Endothelial cell (in vitro differentiated cells): ENCODE measurements around the gene KIAA1958. TPM values are rescaled to one million over a fixed set of nuclear protein-coding genes. Genes with fewer than 3 reads are reported as not detected.

Source experiments
- DNase-seq: peaks from one replicate; pipeline ENCODE4 v3.0.0; 2021; ENCODE audit warnings: low spot score
- H3K27ac Mint-ChIP-seq: one replicate; pipeline ENCODE4 v1.8.0; 2021; ENCODE audit warnings: mixed read lengths, inconsistent platforms; ENCODE audit not compliant: unreplicated experiment
- H3K27me3 Mint-ChIP-seq: one replicate; pipeline ENCODE4 v1.8.0; 2021; ENCODE audit warnings: mild to moderate bottlenecking, moderate library complexity, mixed read lengths, inconsistent platforms; ENCODE audit not compliant: unreplicated experiment
- H3K36me3 Mint-ChIP-seq: one replicate; pipeline ENCODE4 v1.8.0; 2021; ENCODE audit warnings: mild to moderate bottlenecking, low read depth, mixed read lengths, inconsistent platforms; ENCODE audit not compliant: unreplicated experiment
- H3K4me1 Mint-ChIP-seq: one replicate; pipeline ENCODE4 v1.8.0; 2021; ENCODE audit warnings: mild to moderate bottlenecking, mixed read lengths, inconsistent platforms; ENCODE audit not compliant: unreplicated experiment
- H3K4me3 Mint-ChIP-seq: one replicate; pipeline ENCODE4 v1.8.0; 2021; ENCODE audit warnings: mild to moderate bottlenecking, mixed read lengths, inconsistent platforms; ENCODE audit not compliant: unreplicated experiment
- H3K9me3 Mint-ChIP-seq: one replicate; pipeline ENCODE4 v1.8.0; 2021; ENCODE audit warnings: mixed read lengths, inconsistent platforms; ENCODE audit not compliant: unreplicated experiment
- CTCF ChIP-seq: fragments of 200-600 bp; sonication (generic); IDR thresholded peaks from one replicate; pipeline ENCODE4 v1.5.0; 2021; ENCODE audit warnings: antibody characterized with exemption; ENCODE audit not compliant: unreplicated experiment
- total RNA-seq: library from RNA; stranded (reverse); fragmentation: NEBNext Ultra II Directional; extraction: Animal tissue kit (Norgen Biotek cat#: 25700); gene quantifications from one replicate; pipeline ENCODE4 v1.2.1, GENCODE V29; 2021; ENCODE audit not compliant: unreplicated experiment

Gene KIAA1958
- total RNA-seq, 1 donor from 2014 or later, result 15.1 TPM

- no peak overlapping the region for H3K4me3 Mint-ChIP-seq
- H3K4me1 Mint-ChIP-seq, result no peaks in the 10 kb centered on the region
- no peaks in the 10 kb centered on the region for H3K9me3 Mint-ChIP-seq
- TF ChIP-seq CTCF, result no peak
- H3K27ac Mint-ChIP-seq, result no peak overlapping the region
- no peaks in the 10 kb centered on the region for H3K27me3 Mint-ChIP-seq
- H3K36me3 Mint-ChIP-seq, result no peaks in the 10 kb centered on the region
- no peak for DNase-seq
Measured at GRCh38 chr9:112447283-112447761, 39.3 kb upstream of the KIAA1958 start.

- Mint-ChIP-seq H3K27ac (no peak overlapping the region), H3K36me3 (no peaks in the 10 kb centered on the region), H3K9me3 (no peaks in the 10 kb centered on the region), H3K4me1 (no peaks in the 10 kb centered on the region), H3K4me3 (no peak overlapping the region), H3K27me3 (no peaks in the 10 kb centered on the region)
- no peak for TF ChIP-seq CTCF
- no peak for DNase-seq
Measured at GRCh38 chr9:112462855-112463254, 23.8 kb upstream of the KIAA1958 start.

GRCh38 chr9:112465352-112465751 is 21.3 kb upstream of the KIAA1958 start:
- peaks cover 4% of the 10 kb centered on the region for H3K4me1 Mint-ChIP-seq
- H3K4me3 Mint-ChIP-seq, result no peak overlapping the region
- no peaks in the 10 kb centered on the region for H3K9me3 Mint-ChIP-seq
- TF ChIP-seq CTCF, result no peak
- H3K27ac Mint-ChIP-seq, result no peak overlapping the region
- no peaks in the 10 kb centered on the region for H3K36me3 Mint-ChIP-seq
- H3K27me3 Mint-ChIP-seq, result no peaks in the 10 kb centered on the region
- no peak for DNase-seq

- Mint-ChIP-seq H3K27me3 (no peaks in the 10 kb centered on the region), H3K9me3 (no peaks in the 10 kb centered on the region), H3K36me3 (no peaks in the 10 kb centered on the region), H3K4me1 (peaks cover 4% of the 10 kb centered on the region), H3K27ac (no peak overlapping the region), H3K4me3 (no peak overlapping the region)
- no peak for DNase-seq
- no peak for TF ChIP-seq CTCF
Measured at GRCh38 chr9:112472996-112473395, 13.6 kb upstream of the KIAA1958 start.

- no peak for DNase-seq
- no peak for TF ChIP-seq CTCF
- no peaks in the 10 kb centered on the region for H3K36me3 Mint-ChIP-seq
- no peak overlapping the region for H3K27ac Mint-ChIP-seq
- peak overlapping the region; percentile 11 for H3K4me3 Mint-ChIP-seq
- no peaks in the 10 kb centered on the region for H3K27me3 Mint-ChIP-seq
- H3K9me3 Mint-ChIP-seq, result no peaks in the 10 kb centered on the region
- H3K4me1 Mint-ChIP-seq, result no peaks in the 10 kb centered on the region
Measured at GRCh38 chr9:112473986-112474385, 12.6 kb upstream of the KIAA1958 start.
